ENCODE measurements around the gene ASCC1. TPM values are rescaled to one million over a fixed set of nuclear protein-coding genes. Genes with fewer than 3 reads are reported as not detected.

ASCC1 gene
- total and polyA plus RNA-seq, 2 donors (not counting 1 experiment from before 2014, with no cell fraction given) = 40.2 to 42.1 TPM

DNA sequence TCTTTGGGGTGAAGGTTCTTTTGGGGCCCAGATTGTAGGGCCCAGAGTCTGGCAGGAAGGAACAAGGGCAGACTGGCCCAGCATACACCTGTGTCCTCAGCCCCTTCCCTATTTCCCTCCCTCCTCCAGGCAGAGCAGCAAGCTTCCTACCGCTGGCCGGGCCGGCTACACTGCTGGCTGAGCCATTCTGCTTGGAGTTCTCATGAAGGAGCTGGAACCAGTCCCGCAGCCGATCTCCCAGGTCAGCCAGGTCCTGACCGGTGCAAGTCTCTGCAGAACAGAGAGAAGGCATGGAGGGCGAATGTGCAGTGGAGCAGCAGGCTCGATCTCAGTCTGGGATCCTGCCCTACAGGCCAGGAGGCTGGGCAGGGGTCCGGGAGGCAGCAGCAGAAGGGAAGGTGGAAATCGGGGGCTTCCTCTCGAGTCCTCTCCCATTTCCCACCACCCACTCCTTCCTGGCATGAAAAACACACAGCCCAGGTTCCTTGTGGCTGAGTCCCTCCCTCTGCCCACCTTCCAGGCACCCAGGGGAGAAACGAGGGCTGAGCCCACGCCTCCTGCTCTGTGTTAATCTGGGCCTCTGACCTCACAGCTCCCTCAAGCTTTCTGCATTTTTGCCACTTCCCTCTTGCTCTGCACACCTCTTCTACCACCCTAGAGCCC lies 148.5 kb downstream of the ASCC1 start:
- no peaks in the 10 kb centered on the region for H3K4me1 ChIP-seq (ENCODE audit: control insufficient read depth, extremely low read depth, insufficient read depth, low read length)
- H3K27ac ChIP-seq (ENCODE audit: insufficient read depth, low read length) = no peak overlapping the region
- H3K9ac ChIP-seq (ENCODE audit: insufficient read depth, low read length) = no peak overlapping the region
- no peak overlapping the region for H3K4me3 ChIP-seq (replicated peaks in 1 of 4; ENCODE audit: control extremely low read depth in 1 of 4, insufficient read depth in 1 of 4, low read depth in 3 of 4, low read length in 4 of 4)
- no peaks in the 10 kb centered on the region for H4K20me1 ChIP-seq (ENCODE audit: control insufficient read depth, extremely low read depth, insufficient read depth, low read length)
- no peaks in the 10 kb centered on the region for H3K36me3 ChIP-seq (ENCODE audit: control insufficient read depth, insufficient read depth, low read length)
- DNase-seq (ENCODE audit: low read depth in 2 of 2) = no peak
- no peak overlapping the region for H3K4me2 ChIP-seq (ENCODE audit: extremely low read depth, insufficient read depth, low read length)
- H2AFZ ChIP-seq (ENCODE audit: low read length) = no peak overlapping the region
- peaks cover 7% of the 10 kb centered on the region for H3K27me3 ChIP-seq (ENCODE audit: control insufficient read depth, insufficient read depth, low read length)
- no peaks in the 10 kb centered on the region for H3K79me2 ChIP-seq (ENCODE audit: control insufficient read depth, insufficient read depth, low read length)
- TF ChIP-seq CTCF (conservative IDR thresholded peaks at IDR 0.05 in 1 of 2, IDR thresholded peaks at IDR 0.05 in 1 of 2; ENCODE audit: low read depth in 1 of 2, low read length in 2 of 2) = no peak
- TF ChIP-seq EZH2 (IDR thresholded peaks at IDR 0.05; ENCODE audit: low read length, missing control alignments) = peak; percentile 54
- no peaks in the 10 kb centered on the region for H3K9me3 ChIP-seq (ENCODE audit: control insufficient read depth, insufficient read depth, low read depth, low read length)

- Histone ChIP-seq H3K4me3 (replicated peaks in 1 of 4; ENCODE audit: control extremely low read depth in 1 of 4, insufficient read depth in 1 of 4, low read depth in 3 of 4, low read length in 4 of 4) (no peak overlapping the region), H3K9me3 (ENCODE audit: control insufficient read depth, insufficient read depth, low read depth, low read length) (no peaks in the 10 kb centered on the region), H3K9ac (ENCODE audit: insufficient read depth, low read length) (no peak overlapping the region), H4K20me1 (ENCODE audit: control insufficient read depth, extremely low read depth, insufficient read depth, low read length) (no peaks in the 10 kb centered on the region), H3K27me3 (ENCODE audit: control insufficient read depth, insufficient read depth, low read length) (peaks cover 7% of the 10 kb centered on the region), H3K4me1 (ENCODE audit: control insufficient read depth, extremely low read depth, insufficient read depth, low read length) (no peaks in the 10 kb centered on the region), H3K27ac (ENCODE audit: insufficient read depth, low read length) (no peak overlapping the region), H2AFZ (ENCODE audit: low read length) (no peak overlapping the region), H3K79me2 (ENCODE audit: control insufficient read depth, insufficient read depth, low read length) (no peaks in the 10 kb centered on the region), H3K4me2 (ENCODE audit: extremely low read depth, insufficient read depth, low read length) (no peak overlapping the region), H3K36me3 (ENCODE audit: control insufficient read depth, insufficient read depth, low read length) (no peaks in the 10 kb centered on the region)
- no peak for TF ChIP-seq CTCF (conservative IDR thresholded peaks at IDR 0.05 in 1 of 2, IDR thresholded peaks at IDR 0.05 in 1 of 2; ENCODE audit: low read depth in 1 of 2, low read length in 2 of 2)
- DNase-seq (ENCODE audit: low read depth in 2 of 2) = peak in 1 of 2 donors; percentile 60
Measured at GRCh38 chr10:72066318-72067284, 149.5 kb downstream of the ASCC1 start.

- H3K9ac ChIP-seq (ENCODE audit: insufficient read depth, low read length) = no peak overlapping the region
- H3K27ac ChIP-seq (ENCODE audit: insufficient read depth, low read length) = no peak overlapping the region
- no peaks in the 10 kb centered on the region for H4K20me1 ChIP-seq (ENCODE audit: control insufficient read depth, extremely low read depth, insufficient read depth, low read length)
- H3K4me3 ChIP-seq (replicated peaks in 1 of 4; ENCODE audit: control extremely low read depth in 1 of 4, insufficient read depth in 1 of 4, low read depth in 3 of 4, low read length in 4 of 4) = no peak overlapping the region
- peaks cover 10% of the 10 kb centered on the region for H3K27me3 ChIP-seq (ENCODE audit: control insufficient read depth, insufficient read depth, low read length)
- H3K79me2 ChIP-seq (ENCODE audit: control insufficient read depth, insufficient read depth, low read length) = no peaks in the 10 kb centered on the region
- no peak for TF ChIP-seq CTCF (conservative IDR thresholded peaks at IDR 0.05 in 1 of 2, IDR thresholded peaks at IDR 0.05 in 1 of 2; ENCODE audit: low read depth in 1 of 2, low read length in 2 of 2)
- no peak for TF ChIP-seq EZH2 (IDR thresholded peaks at IDR 0.05; ENCODE audit: low read length, missing control alignments)
- H3K4me2 ChIP-seq (ENCODE audit: extremely low read depth, insufficient read depth, low read length) = no peak overlapping the region
- H3K9me3 ChIP-seq (ENCODE audit: control insufficient read depth, insufficient read depth, low read depth, low read length) = no peaks in the 10 kb centered on the region
- no peaks in the 10 kb centered on the region for H3K4me1 ChIP-seq (ENCODE audit: control insufficient read depth, extremely low read depth, insufficient read depth, low read length)
- H2AFZ ChIP-seq (ENCODE audit: low read length) = no peak overlapping the region
- peak in 1 of 2 donors; percentile 34 for DNase-seq (ENCODE audit: low read depth in 2 of 2)
- no peaks in the 10 kb centered on the region for H3K36me3 ChIP-seq (ENCODE audit: control insufficient read depth, insufficient read depth, low read length)
Measured at GRCh38 chr10:72065439-72066025, 150.5 kb downstream of the ASCC1 start.
